Parathyroid adenoma (tissue), 2 donors: ENCODE measurements around the gene RFNG.

Experiments used
- H2AFZ ChIP-seq: fragments of 300-600 bp; sonication (generic); one replicate; pipeline ENCODE4 v1.7.0; 2017; ENCODE audit warnings: antibody characterized with exemption, mild to moderate bottlenecking
- H3K27ac ChIP-seq: fragments of 300-600 bp; sonication (generic); one replicate; pipeline ENCODE4 v1.7.0; 2017
- H3K27me3 ChIP-seq: fragments of 300-600 bp; sonication (generic); one replicate; pipeline ENCODE4 v1.7.0; 2017; ENCODE audit warnings: low read length; ENCODE audit not compliant: control insufficient read depth, insufficient read depth
- H3K36me3 ChIP-seq: fragments of 300-600 bp; sonication (generic); one replicate; pipeline ENCODE4 v1.7.0; 2017; ENCODE audit warnings: low read length; ENCODE audit not compliant: control insufficient read depth, insufficient read depth
- H3K4me1 ChIP-seq: fragments of 300-600 bp; sonication (generic); one replicate; pipeline ENCODE4 v1.7.0; 2017; ENCODE audit warnings: control low read depth
- H3K4me2 ChIP-seq: fragments of 300-600 bp; sonication (generic); one replicate; pipeline ENCODE4 v1.7.0; 2017; ENCODE audit warnings: low read length
- H3K4me3 ChIP-seq: fragments of 300-600 bp; sonication (generic); one replicate; pipeline ENCODE4 v1.7.0; 2017; ENCODE audit warnings: low read depth, low read length
- H3K79me2 ChIP-seq: fragments of 300-600 bp; sonication (generic); one replicate; pipeline ENCODE4 v1.7.0; 2017; ENCODE audit warnings: control low read depth
- H3K9ac ChIP-seq: fragments of 300-600 bp; sonication (generic); one replicate; pipeline ENCODE4 v1.7.0; 2017; ENCODE audit warnings: mild to moderate bottlenecking
- H3K9me3 ChIP-seq: fragments of 300-600 bp; sonication (generic); one replicate; pipeline ENCODE4 v1.7.0; 2017; ENCODE audit warnings: low read length; ENCODE audit not compliant: control insufficient read depth
- CTCF ChIP-seq: fragments of 300-600 bp; sonication (generic); IDR thresholded peaks from one replicate; pipeline ENCODE4 v1.7.0; 2017; ENCODE audit warnings: antibody characterized with exemption, mild to moderate bottlenecking
- donor health status: primary hyperparathyroidism.

The RFNG gene

GRCh38 chr17:82013772-82014321 is 37.8 kb downstream of the RFNG start:
- Histone ChIP-seq H3K36me3 (no peaks in the 10 kb centered on the region), H3K4me3 (no peak overlapping the region), H3K4me1 (no peaks in the 10 kb centered on the region), H3K4me2 (no peak overlapping the region), H3K9me3 (no peaks in the 10 kb centered on the region), H3K27me3 (no peaks in the 10 kb centered on the region), H2AFZ (no peak overlapping the region), H3K27ac (no peak overlapping the region), H3K9ac (no peak overlapping the region), H3K79me2 (no peaks in the 10 kb centered on the region)
- TF ChIP-seq CTCF, result no peak

- Histone ChIP-seq H3K9me3 (no peaks in the 10 kb centered on the region), H2AFZ (no peak overlapping the region), H3K36me3 (no peaks in the 10 kb centered on the region), H3K27ac (no peak overlapping the region), H3K79me2 (no peaks in the 10 kb centered on the region), H3K4me2 (no peak overlapping the region), H3K4me1 (no peaks in the 10 kb centered on the region), H3K4me3 (no peak overlapping the region), H3K27me3 (no peaks in the 10 kb centered on the region), H3K9ac (no peak overlapping the region)
- TF ChIP-seq CTCF, result no peak
Observed at GRCh38 chr17:82013341-82013740, 38.3 kb downstream of the RFNG start.

- no peak overlapping the region for H3K4me3 ChIP-seq
- no peaks in the 10 kb centered on the region for H3K36me3 ChIP-seq
- no peak overlapping the region for H3K27ac ChIP-seq
- H3K27me3 ChIP-seq, result no peaks in the 10 kb centered on the region
- no peaks in the 10 kb centered on the region for H3K9me3 ChIP-seq
- H3K9ac ChIP-seq, result no peak overlapping the region
- no peak for TF ChIP-seq CTCF
- H3K4me1 ChIP-seq, result no peaks in the 10 kb centered on the region
- no peak overlapping the region for H3K4me2 ChIP-seq
- H2AFZ ChIP-seq, result no peak overlapping the region
- no peaks in the 10 kb centered on the region for H3K79me2 ChIP-seq
Observed at GRCh38 chr17:82012640-82013295, 38.8 kb downstream of the RFNG start.

- TF ChIP-seq CTCF, result no peak
- H3K4me1 ChIP-seq, result no peaks in the 10 kb centered on the region
- no peaks in the 10 kb centered on the region for H3K27me3 ChIP-seq
- H2AFZ ChIP-seq, result no peak overlapping the region
- H3K4me3 ChIP-seq, result no peak overlapping the region
- H3K9me3 ChIP-seq, result no peaks in the 10 kb centered on the region
- no peak overlapping the region for H3K27ac ChIP-seq
- H3K79me2 ChIP-seq, result no peaks in the 10 kb centered on the region
- no peak overlapping the region for H3K9ac ChIP-seq
- no peak overlapping the region for H3K4me2 ChIP-seq
- H3K36me3 ChIP-seq, result no peaks in the 10 kb centered on the region
Observed at GRCh38 chr17:82012261-82012639, 39.4 kb downstream of the RFNG start.

- no peak overlapping the region for H3K4me3 ChIP-seq
- no peaks in the 10 kb centered on the region for H3K9me3 ChIP-seq
- no peak overlapping the region for H3K9ac ChIP-seq
- H3K36me3 ChIP-seq, result no peaks in the 10 kb centered on the region
- H3K4me1 ChIP-seq, result no peaks in the 10 kb centered on the region
- no peaks in the 10 kb centered on the region for H3K79me2 ChIP-seq
- TF ChIP-seq CTCF, result no peak
- H3K27me3 ChIP-seq, result no peaks in the 10 kb centered on the region
- H3K4me2 ChIP-seq, result no peak overlapping the region
- H2AFZ ChIP-seq, result no peak overlapping the region
- H3K27ac ChIP-seq, result no peak overlapping the region
Observed at GRCh38 chr17:82011617-82012187, 39.9 kb downstream of the RFNG start.
